Stimulated activated CD8-positive, alpha-beta memory T cell treated with anti-CD3 and anti-CD28 coated beads, Interleukin-15, amount 100 ng/mL, for 1 hour (primary cell): ENCODE results near the gene STX16.

Source experiments
- DNase-seq: peaks from one replicate; pipeline ENCODE4 v3.0.0-alpha.2; 2020; ENCODE audit warnings: low read depth

Gene STX16

GRCh38 chr20:58677808-58678207 is 26.7 kb downstream of the STX16 start:
- DNase-seq: no peak

- DNase-seq: no peak
Observed at GRCh38 chr20:58678806-58679205, 27.7 kb downstream of the STX16 start.

DNA sequence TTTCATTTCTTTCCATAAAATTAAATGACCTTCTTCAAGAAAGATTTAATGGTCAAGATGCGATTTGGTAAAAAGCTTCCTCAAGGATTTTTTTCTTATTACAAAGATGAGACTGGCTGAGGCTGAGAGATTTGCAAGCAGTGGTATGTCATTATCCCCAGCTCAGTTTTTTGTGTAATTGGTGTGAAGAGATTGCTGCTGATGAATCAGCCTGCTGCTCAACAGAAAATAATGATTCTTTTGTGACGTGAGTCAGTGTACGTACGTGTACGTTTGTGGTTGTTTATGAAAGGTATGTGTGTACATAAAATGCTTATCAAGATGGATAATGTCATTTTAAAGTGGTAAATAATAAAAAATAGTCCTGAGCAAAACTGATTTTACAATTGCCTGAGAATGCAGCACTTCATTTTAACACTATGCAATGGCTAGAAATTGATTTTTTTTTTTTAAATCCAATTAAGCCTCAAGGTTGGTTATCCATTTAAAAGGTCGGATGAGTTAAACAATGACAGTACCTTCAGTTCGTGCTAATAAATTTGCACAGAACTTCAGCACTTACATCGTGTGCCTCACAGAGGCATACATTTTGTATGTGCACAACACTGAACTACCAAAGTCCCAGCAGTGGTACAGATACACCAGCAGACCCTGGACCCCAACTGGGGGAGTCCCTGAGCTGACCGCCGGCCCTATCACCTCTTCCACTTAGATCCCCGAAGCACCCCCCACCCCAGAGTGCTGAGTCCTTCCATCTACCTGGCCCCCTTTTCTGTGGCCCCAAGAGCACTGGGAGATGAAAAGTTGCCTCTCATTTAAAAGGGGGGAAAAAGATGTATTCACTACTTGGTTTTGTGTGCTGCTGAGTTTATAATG is 31.8 kb downstream of the STX16 start:
- DNase-seq: no peak

DNA sequence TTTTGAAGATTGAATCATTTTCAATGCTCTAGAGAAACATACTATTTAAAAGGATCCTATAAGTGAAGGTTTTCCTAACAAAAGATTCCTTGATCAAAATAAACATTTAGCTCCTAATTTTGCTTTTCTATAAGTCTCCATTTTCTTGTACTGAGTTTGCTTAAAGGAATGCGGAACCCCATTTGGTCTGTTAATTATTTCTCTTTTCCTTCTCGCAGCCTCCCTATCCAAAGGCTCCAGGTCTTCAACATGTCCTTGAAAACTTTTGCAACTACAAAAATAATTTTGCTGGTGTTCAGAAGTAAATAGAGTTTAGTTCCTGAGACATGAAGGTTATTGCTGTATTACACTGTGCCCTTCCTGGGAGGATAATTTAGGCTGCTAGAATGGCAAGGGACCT is 33.2 kb downstream of the STX16 start:
- no peak for DNase-seq

DNA sequence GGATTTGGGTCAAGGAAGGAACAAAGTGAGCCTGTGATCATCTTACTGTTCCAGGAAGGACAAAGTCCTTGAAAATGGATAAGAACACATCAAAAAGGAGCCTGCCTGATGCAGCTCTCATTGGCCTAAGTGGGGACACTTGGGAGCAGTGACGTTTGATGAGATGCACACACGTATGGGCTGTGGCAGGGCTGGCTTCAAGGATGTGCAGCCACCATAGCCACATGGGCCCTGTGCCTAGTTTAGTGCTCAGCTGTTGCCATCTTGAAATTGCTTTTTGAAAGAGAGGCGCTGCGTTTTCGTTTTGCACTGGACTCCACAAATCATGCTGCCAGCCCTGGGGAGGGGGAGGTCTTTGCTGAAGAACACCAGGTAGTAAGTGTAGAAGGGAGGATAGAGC is 34.9 kb downstream of the STX16 start:
- DNase-seq: no peak

DNA sequence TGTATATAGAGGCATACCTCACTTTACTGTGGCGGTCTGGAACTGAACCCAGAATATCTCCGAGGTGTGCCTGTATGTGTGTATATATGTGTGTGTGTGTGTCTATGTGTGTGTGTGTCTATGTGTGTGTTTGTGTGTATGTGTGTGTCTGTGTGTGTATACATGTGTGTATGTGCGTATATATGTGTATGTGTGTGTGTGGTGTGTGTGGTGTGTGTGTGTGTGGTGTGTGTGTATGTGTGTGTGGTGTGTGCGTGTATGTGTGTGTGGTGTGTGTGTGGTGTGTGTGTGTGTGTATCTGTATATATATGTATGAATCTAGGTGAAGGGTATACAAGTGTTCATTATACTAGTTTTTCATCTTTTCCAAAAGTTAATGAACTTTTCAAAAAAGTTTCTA is 37.3 kb downstream of the STX16 start:
- no peak for DNase-seq

GRCh38 chr20:58688840-58689239 is 37.8 kb downstream of the STX16 start:
- no peak for DNase-seq

GRCh38 chr20:58690396-58691135 is 39.5 kb downstream of the STX16 start:
- DNase-seq: no peak

GRCh38 chr20:58691773-58692578 is 40.9 kb downstream of the STX16 start:
- DNase-seq: no peak

GRCh38 chr20:58692579-58693225 is 41.6 kb downstream of the STX16 start, which contains the start of gene NPEPL1:
Gene NPEPL1 (plus strand): TSS chr20:58692800. CDS start chr20:58692901, 101 bp downstream.
- no peak for DNase-seq

DNA sequence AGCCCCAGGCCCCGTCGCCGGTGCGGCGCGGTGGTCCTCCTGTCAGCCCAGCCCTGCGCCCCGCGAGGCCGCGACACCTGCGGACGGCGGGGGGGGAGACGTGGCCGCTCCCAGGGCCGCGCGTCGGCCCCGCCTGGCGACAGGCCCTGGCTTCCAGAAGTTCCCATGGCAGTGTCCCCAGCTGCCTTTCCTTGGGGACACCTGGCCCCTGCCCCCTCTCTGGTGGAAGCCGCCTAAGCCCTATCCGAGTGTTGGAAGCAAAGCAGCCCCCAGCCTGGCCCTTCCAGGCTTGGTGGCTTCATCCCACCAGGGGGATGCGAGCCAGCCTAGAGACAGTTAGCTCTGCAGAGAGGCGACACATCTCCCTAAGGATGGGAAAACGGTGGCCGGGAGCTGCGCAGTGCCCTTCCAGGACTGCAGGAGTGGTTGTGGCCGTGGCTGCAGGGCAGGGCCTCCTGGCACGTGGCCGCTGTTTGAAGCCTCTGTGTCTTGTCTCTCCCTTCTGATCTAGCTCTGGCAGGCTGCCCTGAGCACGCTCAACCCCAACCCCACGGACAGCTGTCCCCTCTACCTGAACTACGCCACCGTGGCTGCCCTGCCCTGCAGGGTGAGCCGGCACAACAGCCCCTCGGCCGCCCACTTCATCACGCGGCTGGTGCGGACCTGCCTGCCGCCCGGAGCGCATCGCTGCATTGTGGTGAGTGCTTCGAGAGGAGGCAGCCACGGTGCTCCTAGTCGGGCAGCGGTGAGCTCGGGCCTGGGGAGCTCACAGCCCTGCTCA is 42.3 kb downstream of the STX16 start:
- DNase-seq: no peak

DNA sequence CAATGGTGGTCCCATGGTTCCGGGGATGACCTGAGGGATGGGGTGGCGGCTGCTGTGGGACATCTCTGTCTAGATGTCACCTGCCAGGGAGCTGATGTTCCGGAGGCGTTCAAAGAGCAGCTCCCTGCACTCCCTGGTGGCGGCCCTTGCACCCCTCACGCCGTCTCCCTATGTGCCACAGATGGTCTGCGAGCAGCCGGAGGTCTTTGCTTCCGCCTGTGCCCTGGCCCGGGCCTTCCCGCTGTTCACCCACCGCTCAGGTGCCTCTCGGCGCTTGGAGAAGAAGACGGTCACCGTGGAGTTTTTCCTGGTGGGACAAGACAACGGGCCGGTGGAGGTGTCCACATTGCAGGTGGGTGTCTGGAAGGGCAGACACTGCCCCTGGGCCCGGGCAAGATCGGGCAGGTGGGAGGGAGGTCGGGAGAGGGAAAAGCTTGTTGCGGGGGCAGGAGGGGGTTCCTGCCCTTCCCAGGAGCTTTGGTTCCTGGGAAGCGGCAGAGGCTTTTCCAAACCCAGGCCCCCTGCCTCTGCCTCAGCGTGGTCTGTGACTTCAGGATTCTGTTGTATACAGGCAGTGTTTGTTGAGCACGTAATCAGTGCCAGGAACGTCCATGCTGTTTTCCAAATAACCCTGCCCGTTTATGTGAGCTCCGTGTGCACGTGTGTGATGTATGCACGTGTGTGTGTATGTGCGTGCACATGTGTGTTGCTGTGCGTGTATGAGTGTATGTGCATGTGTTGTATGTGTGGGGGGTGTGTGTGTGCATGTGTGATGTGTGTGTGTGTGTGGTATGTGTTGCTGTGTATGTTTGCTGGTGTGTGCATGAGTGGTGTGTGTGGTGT is 43.4 kb downstream of the STX16 start:
- no peak for DNase-seq

- DNase-seq: no peak
Observed at GRCh38 chr20:58695084-58695722, 44.1 kb downstream of the STX16 start.

GRCh38 chr20:58695895-58696375 is 44.9 kb downstream of the STX16 start:
- no peak for DNase-seq

- DNase-seq: no peak
Observed at GRCh38 chr20:58696411-58696961, 45.4 kb downstream of the STX16 start.

- no peak for DNase-seq
Observed at GRCh38 chr20:58697201-58697866, 46.3 kb downstream of the STX16 start.

DNA sequence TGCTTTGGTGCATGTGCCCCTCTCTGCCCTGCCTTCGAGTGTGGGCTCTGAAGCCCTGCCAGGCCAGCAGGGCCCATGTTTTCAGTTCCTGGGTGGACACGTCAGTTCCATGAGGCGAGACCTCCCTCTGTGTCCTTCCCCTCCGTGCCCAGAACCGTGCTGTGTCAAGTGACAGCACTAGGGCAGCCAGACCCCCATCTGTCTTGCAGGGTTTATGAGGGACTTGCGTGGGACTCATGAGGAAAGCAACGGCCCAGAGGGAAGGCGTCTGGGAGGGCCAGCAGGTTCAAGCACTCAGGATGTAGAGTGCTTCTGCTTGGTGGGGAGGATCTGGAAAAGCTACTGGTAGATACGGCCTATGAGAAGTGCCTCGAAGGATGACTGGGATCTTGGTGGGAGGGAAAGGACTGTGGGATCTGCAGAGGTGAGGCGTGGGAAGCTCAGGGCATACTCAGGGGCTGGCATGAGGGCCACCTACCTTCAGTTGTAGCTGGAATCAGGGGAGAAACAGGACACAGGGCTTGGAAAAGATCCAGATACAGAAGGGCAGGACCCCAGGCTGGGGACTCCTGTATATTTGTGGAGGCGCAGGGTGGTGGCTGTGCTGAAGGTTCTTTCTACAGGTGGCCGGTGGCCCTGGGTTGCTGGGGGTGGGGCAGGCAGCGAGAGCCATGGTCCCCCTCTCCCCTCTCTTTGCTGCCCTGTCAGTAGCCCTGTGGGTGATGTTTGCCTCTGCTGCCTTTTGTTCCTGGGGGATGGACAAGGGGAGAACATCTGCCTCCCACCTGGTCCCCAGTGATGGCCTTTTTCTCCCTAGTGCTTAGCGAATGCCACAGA is 47.0 kb downstream of the STX16 start:
- no peak for DNase-seq
